ENCODE measurements around the gene ITIH4.

- TF ChIP-seq REST (IDR thresholded peaks at IDR 0.05; ENCODE audit: low read depth, low read length) (no peak), EP300 (IDR thresholded peaks at IDR 0.05; ENCODE audit: borderline replicate concordance in 1 of 2, low read depth in 1 of 2, low read length in 1 of 2) (no peak), CTCF (IDR thresholded peaks at IDR 0.05) (no peak), POLR2AphosphoS5 (IDR thresholded peaks at IDR 0.05; ENCODE audit: low read depth, low read length) (no peak), RCOR1 (IDR thresholded peaks at IDR 0.05; ENCODE audit: low read length) (no peak)
Measured at GRCh38 chr3:52791928-52792327, 38.5 kb downstream of the ITIH4 start.

All from SK-N-SH (cell line).